Large intestine (tissue), 3 donors: Measurements from ENCODE around the gene WTIP. TPM values are rescaled to one million over a fixed set of nuclear protein-coding genes. Genes with fewer than 3 reads are reported as not detected.

Source experiments
- DNase-seq, 2 donors: peaks; one replicate each; pipeline versions ENCODE4 v3.0.0 to v3.0.0-alpha.2; 2013
- H3K27ac ChIP-seq: one replicate; pipeline ENCODE4 v1.5.1; 2013; ENCODE audit warnings: low read length
- H3K27me3 ChIP-seq: 2 replicates; pipeline ENCODE4 v1.6.1; 2013; ENCODE audit warnings: low read length; ENCODE audit not compliant: control insufficient read depth, insufficient read depth
- H3K36me3 ChIP-seq: 2 replicates; pipeline ENCODE4 v1.6.1; 2013; ENCODE audit warnings: low read length; ENCODE audit not compliant: control insufficient read depth, insufficient read depth
- H3K4me1 ChIP-seq: one replicate; pipeline ENCODE4 v1.6.1; 2013; ENCODE audit warnings: low read length; ENCODE audit not compliant: control insufficient read depth, insufficient read depth
- H3K4me3 ChIP-seq: one replicate; pipeline ENCODE4 v1.5.1; 2013; ENCODE audit warnings: low read length
- H3K9me3 ChIP-seq: one replicate; pipeline ENCODE4 v1.6.1; 2013; ENCODE audit warnings: mild to moderate bottlenecking, low read depth, low read length, moderate library complexity; ENCODE audit not compliant: control insufficient read depth
- WGBS: methylation state at CpG from one replicate; pipeline ENCODE4 v1.1.5; 2013; ENCODE audit warnings: low lambda C conversion rate; ENCODE audit not compliant: insufficient coverage; 5-methylcytosine and 5-hydroxymethylcytosine counted together
- polyA plus RNA-seq: library from polyadenylated mRNA; unstranded; fragments of 120-200 nt; gene quantifications from one replicate; pipeline ENCODE4 v1.2.1, GENCODE V29; 2013

Gene WTIP
- polyA plus RNA-seq, 1 donor = 7.1 TPM

GRCh38 chr19:34512254-34512822, 30.8 kb downstream of the WTIP start:
- Histone ChIP-seq H3K4me3 (no peak overlapping the region), H3K36me3 (no peaks in the 10 kb centered on the region), H3K27ac (no peak overlapping the region), H3K9me3 (peaks cover 3% of the 10 kb centered on the region), H3K27me3 (no peaks in the 10 kb centered on the region), H3K4me1 (no peaks in the 10 kb centered on the region)
- WGBS = no CpG with 5 or more reads among the region's 17 CpGs
- no peak for DNase-seq

- no CpG with 5 or more reads among the region's 6 CpGs for WGBS
- no peak overlapping the region for H3K4me3 ChIP-seq
- no peak overlapping the region for H3K27ac ChIP-seq
- no peaks in the 10 kb centered on the region for H3K4me1 ChIP-seq
- no peak for DNase-seq
- peaks cover 3% of the 10 kb centered on the region for H3K9me3 ChIP-seq
- no peaks in the 10 kb centered on the region for H3K27me3 ChIP-seq
- no peaks in the 10 kb centered on the region for H3K36me3 ChIP-seq
Observed at GRCh38 chr19:34513767-34514166, 32.2 kb downstream of the WTIP start.

- H3K4me3 ChIP-seq = no peak overlapping the region
- no peak overlapping the region for H3K27ac ChIP-seq
- no peak for DNase-seq
- H3K36me3 ChIP-seq = no peaks in the 10 kb centered on the region
- H3K9me3 ChIP-seq = no peaks in the 10 kb centered on the region
- H3K27me3 ChIP-seq = no peaks in the 10 kb centered on the region
- no CpG with 5 or more reads among the region's 2 CpGs for WGBS
- no peaks in the 10 kb centered on the region for H3K4me1 ChIP-seq
Observed at GRCh38 chr19:34519602-34520001, 38.0 kb downstream of the WTIP start.

- Histone ChIP-seq H3K9me3 (no peaks in the 10 kb centered on the region), H3K27me3 (no peaks in the 10 kb centered on the region), H3K36me3 (no peaks in the 10 kb centered on the region), H3K4me3 (no peak overlapping the region), H3K4me1 (no peaks in the 10 kb centered on the region), H3K27ac (no peak overlapping the region)
- WGBS = no CpG with 5 or more reads among the region's 1 CpG
- no peak for DNase-seq
Observed at GRCh38 chr19:34523408-34523807, 41.9 kb downstream of the WTIP start.

- no peak for DNase-seq
- Histone ChIP-seq H3K27me3 (no peaks in the 10 kb centered on the region), H3K4me1 (no peaks in the 10 kb centered on the region), H3K36me3 (no peaks in the 10 kb centered on the region), H3K9me3 (no peaks in the 10 kb centered on the region), H3K27ac (no peak overlapping the region), H3K4me3 (no peak overlapping the region)
- no CpG with 5 or more reads among the region's 1 CpG for WGBS
Observed at GRCh38 chr19:34525001-34525400, 43.4 kb downstream of the WTIP start.

- no peaks in the 10 kb centered on the region for H3K36me3 ChIP-seq
- no peak for DNase-seq
- peaks cover 8% of the 10 kb centered on the region for H3K27me3 ChIP-seq
- no peak overlapping the region for H3K4me3 ChIP-seq
- H3K9me3 ChIP-seq = no peaks in the 10 kb centered on the region
- no peak overlapping the region for H3K27ac ChIP-seq
- H3K4me1 ChIP-seq = no peaks in the 10 kb centered on the region
Observed at GRCh38 chr19:34534206-34534605, 52.6 kb downstream of the WTIP start.

- H3K27me3 ChIP-seq = no peaks in the 10 kb centered on the region
- no peak overlapping the region for H3K27ac ChIP-seq
- no peaks in the 10 kb centered on the region for H3K36me3 ChIP-seq
- H3K9me3 ChIP-seq = no peaks in the 10 kb centered on the region
- H3K4me1 ChIP-seq = no peaks in the 10 kb centered on the region
- H3K4me3 ChIP-seq = no peak overlapping the region
- 100% methylated on average over 1 of the region's 2 CpGs for WGBS
- DNase-seq = no peak
Observed at GRCh38 chr19:34539396-34539795, 57.8 kb downstream of the WTIP start.

- H3K27ac ChIP-seq = no peak overlapping the region
- H3K27me3 ChIP-seq = no peaks in the 10 kb centered on the region
- no peak for DNase-seq
- H3K36me3 ChIP-seq = no peaks in the 10 kb centered on the region
- H3K4me3 ChIP-seq = no peak overlapping the region
- H3K9me3 ChIP-seq = no peaks in the 10 kb centered on the region
- no peaks in the 10 kb centered on the region for H3K4me1 ChIP-seq
- WGBS = no CpG with 5 or more reads among the region's 3 CpGs
Observed at GRCh38 chr19:34540811-34541557, 59.4 kb downstream of the WTIP start.

GRCh38 chr19:34549833-34550232, 68.3 kb downstream of the WTIP start:
- no peaks in the 10 kb centered on the region for H3K4me1 ChIP-seq
- H3K36me3 ChIP-seq = no peaks in the 10 kb centered on the region
- H3K9me3 ChIP-seq = peaks cover 2% of the 10 kb centered on the region
- H3K27me3 ChIP-seq = no peaks in the 10 kb centered on the region
- no peak overlapping the region for H3K27ac ChIP-seq
- no peak for DNase-seq
- H3K4me3 ChIP-seq = no peak overlapping the region
- 100% methylated on average over 1 of the region's 2 CpGs for WGBS

- Histone ChIP-seq H3K36me3 (no peaks in the 10 kb centered on the region), H3K27me3 (no peaks in the 10 kb centered on the region), H3K4me3 (no peak overlapping the region), H3K9me3 (no peaks in the 10 kb centered on the region), H3K27ac (no peak overlapping the region), H3K4me1 (no peaks in the 10 kb centered on the region)
- whole genome bisulfite sequencing = no CpG with 5 or more reads among the region's 6 CpGs
- DNase-seq = peak in 1 of 2 donors; percentile 15
Observed at GRCh38 chr19:34555447-34555846, 73.9 kb downstream of the WTIP start.

GRCh38 chr19:34556488-34556887, 74.9 kb downstream of the WTIP start:
- WGBS = no CpG with 5 or more reads among the region's 3 CpGs
- no peaks in the 10 kb centered on the region for H3K27me3 ChIP-seq
- no peak overlapping the region for H3K27ac ChIP-seq
- H3K4me3 ChIP-seq = no peak overlapping the region
- no peak for DNase-seq
- H3K36me3 ChIP-seq = no peaks in the 10 kb centered on the region
- H3K9me3 ChIP-seq = no peaks in the 10 kb centered on the region
- no peaks in the 10 kb centered on the region for H3K4me1 ChIP-seq
